ENCODE measurements around the gene SPOCK3. TPM values are rescaled to one million over a fixed set of nuclear protein-coding genes. Genes with fewer than 3 reads are reported as not detected.
"Not testable (repeated sequence)": the region's sequence is repeated elsewhere in the genome, so short reads cannot be mapped to it uniquely, and the experiment has no call there.

The SPOCK3 gene
- total and polyA plus RNA-seq, 12 donors = 0.08 to 0.53 (median 0.37) TPM; not detected in 9

DNA sequence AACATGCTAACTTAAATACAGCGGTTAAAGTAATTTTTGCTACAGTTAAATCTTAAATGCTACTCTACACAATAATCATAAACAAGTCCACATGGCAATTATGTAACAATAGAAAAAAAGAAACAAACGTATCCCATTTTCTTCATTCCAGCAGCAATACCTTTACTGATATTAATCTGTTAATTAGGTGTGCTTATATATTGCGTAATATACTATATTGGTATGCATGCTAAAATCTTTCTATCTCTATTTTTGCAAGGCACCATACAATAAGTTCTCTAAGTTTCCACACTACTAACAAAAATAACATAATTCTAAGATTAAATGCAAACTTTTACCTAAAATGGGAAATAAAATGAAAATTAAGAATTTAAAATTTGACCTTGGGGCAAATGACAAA lies 500.6 kb downstream of the SPOCK3 start:
- DNase-seq (no peak), ATAC-seq (no peak)
- Histone ChIP-seq H3K4me3 (no peak overlapping the region), H3K27me3 (no peaks in the 10 kb centered on the region), H3K27ac (no peak overlapping the region), H3K4me1 (no peaks in the 10 kb centered on the region), H3K36me3 (no peaks in the 10 kb centered on the region), H3K9me3 (peaks cover 0 to 6% (median 0%) of the 10 kb centered on the region in 11 donors)
- WGBS, 2 donors = 75 to 87% methylated on average over 3 of the region's 3 CpGs
- intact Hi-C loops (cut with DNase I) = no loop called here
- TF ChIP-seq CTCF (IDR thresholded peaks at IDR 0.05) = no peak

GRCh38 chr4:166726832-166727231 lies 507.5 kb downstream of the SPOCK3 start:
- H3K4me1 ChIP-seq = no peaks in the 10 kb centered on the region
- no peak overlapping the region for H3K4me3 ChIP-seq
- ATAC-seq (no peak), DNase-seq (no peak)
- no peak for TF ChIP-seq CTCF (IDR thresholded peaks at IDR 0.05)
- no peaks in the 10 kb centered on the region for H3K36me3 ChIP-seq
- H3K9me3 ChIP-seq = peaks cover 0 to 24% (median 0%) of the 10 kb centered on the region in 11 donors
- H3K27ac ChIP-seq = no peak overlapping the region
- 61 to 75% methylated on average over 5 of the region's 5 CpGs for WGBS, 2 donors
- no peaks in the 10 kb centered on the region for H3K27me3 ChIP-seq
- intact Hi-C loops (cut with DNase I) = no loop called here

- no peak overlapping the region for H3K4me3 ChIP-seq
- no peak overlapping the region for H3K27ac ChIP-seq
- H3K4me1 ChIP-seq = no peaks in the 10 kb centered on the region
- peaks cover 0 to 24% (median 0%) of the 10 kb centered on the region in 11 donors for H3K9me3 ChIP-seq
- intact Hi-C loops (cut with DNase I) = no loop called here
- no peak for DNase-seq
- TF ChIP-seq CTCF (IDR thresholded peaks at IDR 0.05) = no peak
- no peak for ATAC-seq
- H3K36me3 ChIP-seq = no peaks in the 10 kb centered on the region
- 81 to 85% methylated on average over 1 of the region's 1 CpG for WGBS, 2 donors
- H3K27me3 ChIP-seq = no peaks in the 10 kb centered on the region
Measured at GRCh38 chr4:166724369-166724768, 509.9 kb downstream of the SPOCK3 start.

GRCh38 chr4:166723532-166724140 lies 510.7 kb downstream of the SPOCK3 start:
- 75 to 81% methylated on average over 5 of the region's 5 CpGs for WGBS, 2 donors
- Histone ChIP-seq H3K27ac (no peak overlapping the region), H3K9me3 (peaks cover 0 to 24% (median 0%) of the 10 kb centered on the region in 11 donors), H3K27me3 (no peaks in the 10 kb centered on the region), H3K4me3 (no peak overlapping the region), H3K4me1 (no peaks in the 10 kb centered on the region), H3K36me3 (no peaks in the 10 kb centered on the region)
- DNase-seq (no peak), ATAC-seq (no peak)
- TF ChIP-seq CTCF (IDR thresholded peaks at IDR 0.05) = no peak
- intact Hi-C loops (cut with DNase I) = no loop called here

- peaks cover 0 to 28% (median 9%) of the 10 kb centered on the region in 11 donors for H3K9me3 ChIP-seq
- H3K36me3 ChIP-seq; ATAC-seq; H3K4me1 ChIP-seq; H3K4me3 ChIP-seq; H3K27ac ChIP-seq; DNase-seq; intact Hi-C loops (cut with DNase I); H3K27me3 ChIP-seq: not testable (repeated sequence)
- WGBS, 2 donors = 85 to 90% methylated on average over 12 of the region's 12 CpGs
Measured at GRCh38 chr4:166715748-166716713, 518.3 kb downstream of the SPOCK3 start.
